H7 (cell line): ENCODE results near the gene NPTX2. TPM values are rescaled to one million over a fixed set of nuclear protein-coding genes. Genes with fewer than 3 reads are reported as not detected.

Experiments used
- DNase-seq: peaks from one replicate; pipeline ENCODE4 v3.0.0; 2012
- H3K27me3 ChIP-seq: 2 replicates; pipeline ENCODE4 v1.6.0; 2011; ENCODE audit warnings: mild to moderate bottlenecking, low read length; ENCODE audit not compliant: control insufficient read depth, insufficient read depth
- H3K36me3 ChIP-seq: replicated peaks from 2 replicates; pipeline ENCODE4 v1.5.1; 2011; ENCODE audit warnings: low read length; ENCODE audit not compliant: control insufficient read depth, insufficient read depth
- H3K4me3 ChIP-seq: 2 replicates; pipeline ENCODE4 v1.5.1; 2011; ENCODE audit warnings: low read depth, mild to moderate bottlenecking, control low read depth, low read length, moderate library complexity; ENCODE audit not compliant: insufficient read depth
- total RNA-seq: library from RNA; depleted of rRNA; stranded (reverse); fragments of >200 nt; shearing (Covaris generic); gene quantifications from 2 replicates; pipeline ENCODE4 v1.2.3, GENCODE V29; 2014

NPTX2 gene
- total RNA-seq, 1 experiment from 2014 or later: 19.7 TPM

DNA sequence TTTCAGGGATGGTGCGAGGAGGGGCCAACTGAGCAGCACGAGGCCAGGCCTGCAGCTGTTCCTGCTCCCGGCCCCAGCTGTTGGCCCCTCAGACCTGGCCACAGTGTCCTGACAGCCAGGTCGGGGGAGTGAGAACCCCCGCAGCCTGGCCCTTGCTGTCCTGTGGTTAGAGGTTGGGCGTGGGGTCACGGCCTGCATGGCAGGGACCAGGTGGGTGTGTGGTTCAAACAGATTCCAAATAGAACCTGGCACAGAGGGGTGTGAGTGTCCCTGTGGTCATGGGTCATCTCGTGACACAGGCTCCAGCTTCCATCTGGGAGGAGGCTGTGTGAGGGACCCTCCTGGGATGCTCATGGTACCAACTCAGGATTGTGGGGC is 10.3 kb downstream of the NPTX2 start:
- DNase-seq: no peak
- peaks cover 1% of the 10 kb centered on the region; the same call in 1 of the 2 replicates for H3K27me3 ChIP-seq

DNA sequence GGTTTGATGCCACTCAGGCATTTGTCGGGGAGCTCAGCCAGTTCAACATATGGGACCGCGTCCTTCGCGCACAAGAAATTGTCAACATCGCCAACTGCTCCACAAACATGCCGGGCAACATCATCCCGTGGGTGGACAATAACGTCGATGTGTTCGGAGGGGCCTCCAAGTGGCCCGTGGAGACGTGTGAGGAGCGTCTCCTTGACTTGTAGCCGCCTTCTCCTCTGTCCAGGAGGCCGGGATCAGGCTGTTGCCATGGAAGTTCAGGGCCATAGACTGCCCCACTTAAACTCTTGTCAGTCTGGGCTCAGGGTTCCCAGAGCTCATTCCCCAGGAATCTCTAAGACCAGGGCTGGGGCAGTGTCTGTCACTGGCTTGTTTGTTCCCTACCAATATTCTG is 11.3 kb downstream of the NPTX2 start:
- Histone ChIP-seq H3K36me3 (no peaks in the 10 kb centered on the region), H3K27me3 (peaks cover 1% of the 10 kb centered on the region; the same call in 1 of the 2 replicates), H3K4me3 (no peak overlapping the region)
- no peak for DNase-seq

More for the DNA sequence above, 10.3 kb downstream of the NPTX2 start:
- Histone ChIP-seq H3K36me3 (no peaks in the 10 kb centered on the region), H3K4me3 (no peak overlapping the region)

DNA sequence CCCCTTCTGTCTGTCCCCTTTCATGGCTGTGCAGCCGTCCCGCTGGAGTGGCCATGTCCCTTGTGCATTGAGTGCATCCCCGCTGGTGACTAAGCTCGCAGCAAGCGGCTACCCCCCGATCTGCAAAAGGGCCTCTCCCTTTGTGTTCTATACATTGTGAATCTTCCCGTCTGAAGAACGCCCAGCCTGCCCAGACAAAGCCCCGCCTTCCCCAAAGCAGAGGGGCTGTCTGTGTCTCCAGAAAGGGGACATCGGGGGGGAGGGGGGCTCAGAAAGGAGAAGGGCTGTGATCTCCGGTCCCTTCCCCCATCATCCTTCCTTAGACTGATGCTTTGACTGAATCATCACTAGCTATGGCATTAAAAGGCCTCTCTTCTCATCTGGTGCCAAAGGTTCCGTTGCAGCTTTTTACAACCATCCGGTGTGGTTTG is 11.9 kb downstream of the NPTX2 start:
- Histone ChIP-seq H3K36me3 (no peaks in the 10 kb centered on the region), H3K4me3 (no peak overlapping the region), H3K27me3 (peaks cover 1% of the 10 kb centered on the region; the same call in 1 of the 2 replicates)
- DNase-seq: peak; percentile 57

DNA sequence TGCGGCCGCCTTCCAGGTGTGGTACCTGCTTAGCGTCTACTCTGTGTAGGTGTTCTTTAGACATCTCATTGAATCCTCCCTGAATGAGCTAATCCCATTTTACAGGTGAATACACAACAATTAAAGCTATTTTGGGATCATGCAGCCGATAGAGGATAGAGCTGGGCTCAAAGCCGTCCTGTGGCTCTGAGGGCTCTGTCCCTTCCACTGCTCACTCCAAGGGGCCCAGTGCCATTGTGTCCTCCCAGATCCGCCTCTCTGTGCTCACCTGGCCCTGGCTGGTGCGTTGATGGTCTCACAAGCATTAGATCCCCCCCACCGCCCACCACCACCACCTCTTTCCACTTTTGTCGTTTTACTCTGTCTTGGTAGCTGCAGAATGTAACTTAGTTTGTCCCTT is 13.1 kb downstream of the NPTX2 start:
- H3K4me3 ChIP-seq: no peak overlapping the region
- H3K27me3 ChIP-seq: peaks cover 1% of the 10 kb centered on the region; the same call in 1 of the 2 replicates
- no peaks in the 10 kb centered on the region for H3K36me3 ChIP-seq
- peak; percentile 44 for DNase-seq

DNA sequence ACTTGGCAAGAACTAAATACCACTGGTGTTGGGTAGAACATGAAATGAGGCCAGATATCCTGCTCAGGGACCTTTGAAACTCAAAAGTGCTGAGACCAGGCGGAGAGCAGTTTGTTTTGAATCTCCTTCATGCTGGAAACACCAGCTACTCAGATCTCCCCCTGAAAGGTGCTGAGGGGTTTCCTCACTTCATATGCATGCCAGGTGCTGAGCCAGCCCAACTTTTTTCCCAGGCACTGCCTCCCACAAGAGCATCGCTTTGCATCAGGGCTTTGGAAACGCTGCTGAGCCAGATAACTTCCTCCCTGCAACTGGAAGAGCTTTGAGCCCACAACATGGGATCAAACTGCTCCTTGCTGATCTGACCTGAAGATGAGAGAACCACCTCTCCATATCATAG is 13.7 kb downstream of the NPTX2 start:
- DNase-seq: no peak

DNA sequence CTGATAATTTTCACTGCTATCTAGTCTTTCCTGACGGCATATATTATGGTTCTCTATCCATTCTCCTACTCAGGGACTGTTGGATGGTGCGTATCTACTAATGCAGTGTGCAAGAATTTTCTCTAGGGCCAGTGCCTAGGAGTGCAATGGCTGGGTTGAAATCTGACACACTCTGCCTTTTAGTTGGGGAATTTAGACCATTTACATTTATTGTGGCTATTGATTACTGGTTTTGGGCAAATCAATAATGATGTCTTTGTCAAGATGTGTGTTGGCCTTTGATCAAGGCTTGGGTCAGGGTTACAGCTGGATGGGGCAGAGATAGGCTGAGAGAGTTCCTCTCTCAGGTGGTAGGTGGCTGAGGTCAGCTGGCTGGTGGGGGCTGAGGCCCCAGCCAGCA is 21.8 kb downstream of the NPTX2 start:
- no peaks in the 10 kb centered on the region for H3K27me3 ChIP-seq
- no peaks in the 10 kb centered on the region for H3K36me3 ChIP-seq
- DNase-seq: no peak
- no peak overlapping the region for H3K4me3 ChIP-seq

More for the DNA sequence above, 13.7 kb downstream of the NPTX2 start:
- no peaks in the 10 kb centered on the region for H3K36me3 ChIP-seq
- no peak overlapping the region for H3K4me3 ChIP-seq
- peaks cover 1% of the 10 kb centered on the region; the same call in 1 of the 2 replicates for H3K27me3 ChIP-seq

DNA sequence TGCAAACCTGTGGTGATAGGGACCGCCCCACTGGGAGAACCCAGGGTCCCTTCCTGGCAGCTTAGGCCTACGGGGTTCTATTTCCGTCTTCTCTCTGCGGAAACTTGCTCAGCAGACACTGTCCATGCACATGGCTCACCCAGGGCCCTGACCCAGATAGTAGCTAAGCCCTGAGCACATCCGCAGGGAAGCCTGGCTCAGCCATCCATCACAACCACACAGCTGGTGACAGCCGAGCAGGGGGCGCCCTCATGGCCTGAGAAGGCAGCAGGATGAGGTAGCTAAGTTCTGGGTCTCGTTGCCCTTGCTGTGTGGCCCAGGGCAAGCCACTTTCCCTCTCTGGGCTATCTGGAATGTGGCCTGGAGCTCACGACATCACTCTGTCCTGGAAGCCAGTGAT is 23.3 kb downstream of the NPTX2 start:
- Histone ChIP-seq H3K36me3 (no peaks in the 10 kb centered on the region), H3K4me3 (no peak overlapping the region), H3K27me3 (no peaks in the 10 kb centered on the region)
- DNase-seq: peak; percentile 20

DNA sequence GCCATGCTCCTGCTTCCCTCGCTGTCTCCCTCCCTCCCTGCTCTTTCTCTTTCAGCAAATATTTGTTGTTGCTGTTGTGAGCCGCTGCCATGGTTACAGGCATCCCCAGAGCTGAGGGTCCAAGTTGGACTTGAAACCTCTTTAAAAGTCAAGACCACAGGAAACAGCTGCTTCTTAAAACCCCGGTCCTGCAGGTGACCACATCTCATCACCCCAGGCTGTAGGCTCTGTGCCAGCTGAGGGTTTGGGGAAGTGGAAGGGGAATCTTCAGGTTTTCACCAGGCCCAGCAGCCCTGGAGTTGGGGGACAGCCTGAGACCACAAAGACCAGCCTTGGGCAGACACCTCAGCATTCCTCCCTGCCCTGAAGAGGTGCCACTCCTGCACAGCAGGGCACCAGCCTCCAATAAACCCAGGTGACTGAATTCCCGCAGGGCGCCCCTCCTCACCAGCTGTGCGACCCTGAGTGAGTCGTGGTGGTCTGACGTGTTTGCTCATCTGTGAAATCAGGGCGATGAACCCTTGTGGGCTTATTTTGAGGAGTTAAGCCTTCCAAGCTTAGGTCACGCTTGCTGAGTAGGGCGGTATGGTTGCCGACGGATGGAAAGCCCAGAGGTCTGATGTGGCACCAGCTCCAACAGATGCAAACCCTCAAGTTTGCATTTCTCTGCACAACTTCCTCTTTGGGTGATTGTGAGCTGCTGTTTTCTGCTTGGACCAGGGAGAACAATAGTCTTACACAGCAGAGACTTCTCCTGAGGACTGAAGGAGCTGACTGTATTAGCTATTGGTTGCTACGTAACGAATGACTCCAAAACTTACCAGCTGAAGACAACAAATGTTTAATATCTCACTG is 24.8 kb downstream of the NPTX2 start:
- Histone ChIP-seq H3K27me3 (no peaks in the 10 kb centered on the region), H3K4me3 (no peak overlapping the region), H3K36me3 (no peaks in the 10 kb centered on the region)
- DNase-seq: no peak

DNA sequence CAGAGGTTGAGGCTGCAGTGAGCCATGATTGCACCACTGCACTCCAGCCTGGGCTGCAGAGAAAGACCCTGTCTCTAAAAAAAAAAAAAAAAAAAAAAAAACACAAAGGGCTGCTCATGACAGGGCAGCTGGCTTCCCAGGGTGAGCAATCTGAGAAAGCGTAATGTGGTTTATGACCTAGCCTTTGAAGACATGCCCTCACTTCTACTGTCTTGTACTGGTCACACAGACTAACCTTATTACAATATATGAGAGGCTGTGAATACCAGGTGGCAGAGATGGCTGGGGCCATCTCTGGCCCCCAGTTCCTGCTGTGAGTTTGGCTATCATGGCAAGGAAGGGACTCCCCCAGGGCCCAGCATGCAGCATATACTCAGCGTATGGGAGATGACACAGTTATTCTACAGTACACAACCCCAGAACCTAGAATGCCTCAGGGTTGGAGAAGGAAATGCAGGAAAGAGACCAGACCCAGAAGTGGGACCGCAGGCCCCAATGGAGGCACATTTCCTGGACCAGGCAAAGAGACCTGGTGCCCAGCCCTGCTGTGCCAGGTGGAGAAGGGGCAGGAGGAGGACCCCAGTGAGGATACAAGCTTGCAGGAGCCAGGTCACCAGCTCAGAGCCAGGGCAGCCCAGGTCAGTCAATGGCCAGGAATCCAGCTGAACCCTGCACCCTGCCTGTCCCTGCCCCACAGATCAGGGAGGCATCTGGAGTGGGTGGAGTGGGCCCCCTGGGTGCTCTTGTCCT is 26.3 kb downstream of the NPTX2 start:
- no peaks in the 10 kb centered on the region for H3K27me3 ChIP-seq
- no peaks in the 10 kb centered on the region for H3K36me3 ChIP-seq
- no peak for DNase-seq
- no peak overlapping the region for H3K4me3 ChIP-seq

DNA sequence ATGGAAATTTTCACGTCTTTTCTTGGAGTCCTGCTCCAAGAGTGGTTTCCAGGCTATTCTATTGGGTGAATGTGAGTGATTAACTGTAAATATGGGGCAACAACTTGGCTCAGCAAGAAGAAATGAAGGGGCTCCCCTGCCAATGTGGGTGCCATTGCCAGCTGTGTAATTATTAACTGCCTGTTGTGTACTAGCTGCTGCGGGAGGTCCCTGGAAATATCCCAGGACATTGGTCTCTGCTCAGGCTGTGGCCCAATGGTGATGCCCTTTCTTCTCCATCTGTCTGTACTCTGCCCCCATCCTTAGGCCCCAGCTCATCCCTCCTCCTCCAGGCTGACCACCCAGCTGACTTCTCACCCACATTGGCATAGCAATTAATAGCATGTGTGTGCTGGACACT is 29.4 kb downstream of the NPTX2 start:
- Histone ChIP-seq H3K27me3 (no peaks in the 10 kb centered on the region), H3K36me3 (no peaks in the 10 kb centered on the region), H3K4me3 (no peak overlapping the region)
- no peak for DNase-seq

DNA sequence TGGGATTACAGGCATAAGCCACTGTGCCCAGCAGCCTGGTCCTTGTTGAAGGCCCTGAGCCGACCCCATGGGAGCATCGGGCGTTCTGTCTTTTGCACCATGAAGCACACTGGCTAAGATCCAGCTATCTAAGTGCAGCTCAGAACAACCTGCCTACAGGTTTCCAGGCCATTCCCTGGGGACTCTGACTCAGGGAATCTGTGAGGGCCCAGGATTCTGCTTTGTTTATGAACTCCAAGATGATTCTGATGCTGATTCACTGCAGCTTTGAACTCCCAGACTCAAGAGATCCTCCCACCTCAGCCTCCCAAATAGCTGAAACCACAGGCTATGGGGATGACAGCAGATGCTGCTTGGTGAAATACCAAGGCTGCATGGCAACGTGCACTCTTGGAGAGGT is 30.2 kb downstream of the NPTX2 start:
- no peaks in the 10 kb centered on the region for H3K36me3 ChIP-seq
- no peak overlapping the region for H3K4me3 ChIP-seq
- no peak for DNase-seq
- H3K27me3 ChIP-seq: no peaks in the 10 kb centered on the region

DNA sequence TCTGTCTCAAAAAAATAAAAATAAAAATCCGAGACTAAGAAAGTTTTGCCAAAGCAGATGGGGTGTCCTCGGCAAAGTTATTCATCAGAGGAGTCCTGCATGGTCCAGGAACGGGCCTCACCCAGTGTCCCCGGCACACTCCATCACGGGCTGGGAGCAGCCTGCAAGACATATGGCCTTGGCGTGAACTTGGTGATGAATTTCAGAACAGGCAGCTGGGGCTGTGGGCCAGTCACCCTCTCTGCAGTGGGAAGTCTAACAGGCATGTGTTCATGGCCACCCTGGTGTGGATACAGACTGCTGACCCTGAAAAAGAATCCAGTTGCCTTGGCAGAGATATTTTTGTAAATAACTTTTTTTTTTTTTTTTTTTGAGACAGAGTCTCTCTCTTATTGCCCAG is 34.7 kb downstream of the NPTX2 start:
- no peaks in the 10 kb centered on the region for H3K27me3 ChIP-seq
- no peak overlapping the region for H3K4me3 ChIP-seq
- no peaks in the 10 kb centered on the region for H3K36me3 ChIP-seq
- no peak for DNase-seq

DNA sequence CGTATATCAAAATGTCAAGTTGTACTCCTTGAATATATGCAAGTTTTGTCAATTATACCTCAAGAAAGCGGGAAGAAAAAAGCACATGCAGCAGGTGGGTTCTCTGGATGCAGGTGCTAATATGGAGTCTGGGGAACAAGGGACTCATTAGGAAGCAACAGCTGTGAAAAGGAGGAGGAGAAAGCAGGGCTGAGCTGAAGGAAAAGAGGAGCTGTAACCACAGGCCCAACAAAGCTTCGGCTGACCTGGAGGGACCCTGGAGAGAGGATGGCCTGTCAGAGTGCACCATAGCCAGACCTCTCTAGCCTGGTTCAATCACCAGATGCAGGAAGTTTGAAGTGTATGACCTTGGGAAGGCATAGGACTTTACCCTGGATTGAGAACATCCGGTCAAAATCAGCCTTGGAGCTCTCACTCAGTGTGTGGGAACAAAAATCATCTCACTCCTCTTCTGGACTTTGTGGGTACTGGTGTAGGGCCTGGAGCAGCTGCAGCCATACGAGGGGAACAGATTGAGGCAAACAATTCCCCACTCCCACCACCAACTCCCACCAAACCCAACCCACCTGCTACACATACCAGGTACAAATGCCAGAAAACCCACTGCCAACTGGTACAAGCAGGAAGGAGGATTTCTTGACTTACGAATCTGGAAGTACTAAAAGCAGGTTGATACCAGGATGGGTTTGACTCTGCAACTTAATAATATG is 36.7 kb downstream of the NPTX2 start:
- Histone ChIP-seq H3K36me3 (no peaks in the 10 kb centered on the region), H3K4me3 (no peak overlapping the region), H3K27me3 (no peaks in the 10 kb centered on the region)
- no peak for DNase-seq

DNA sequence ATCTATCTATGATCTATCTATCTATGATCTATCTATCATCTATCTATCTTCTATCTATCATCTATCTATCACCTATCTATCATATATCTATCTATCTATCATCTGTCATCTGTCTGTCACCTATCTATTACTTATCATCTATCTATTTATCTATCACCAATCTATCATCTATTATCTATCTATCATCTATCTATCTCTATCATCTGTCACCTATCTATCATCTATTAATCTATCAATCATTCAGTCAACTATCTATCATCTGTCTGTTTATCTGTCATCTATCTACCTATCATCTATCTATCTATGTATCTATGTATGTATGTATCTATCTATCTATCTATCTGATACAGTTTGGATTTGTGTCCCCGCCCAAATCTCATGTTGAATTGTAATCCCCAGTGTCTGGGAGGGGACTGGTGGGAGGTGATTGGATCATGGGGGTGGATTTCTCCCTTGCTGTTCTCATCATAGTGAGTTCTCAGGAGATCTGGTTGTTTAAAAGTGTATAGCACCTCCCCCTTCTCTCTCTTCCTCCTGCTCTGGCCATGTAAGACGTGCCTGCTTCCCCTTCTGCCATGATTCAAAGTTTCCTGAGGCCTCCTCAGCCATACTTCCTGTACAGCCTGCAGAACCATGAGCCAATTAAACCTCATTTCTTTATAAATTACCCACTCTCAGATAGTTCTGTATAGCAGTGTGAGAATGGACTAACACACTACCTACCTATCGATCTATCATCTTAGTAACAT is 37.6 kb downstream of the NPTX2 start:
- Histone ChIP-seq H3K36me3 (no peaks in the 10 kb centered on the region), H3K4me3 (no peak overlapping the region), H3K27me3 (no peaks in the 10 kb centered on the region)
- DNase-seq: no peak
